ENCODE results near the gene PLCB1. TPM values are rescaled to one million over a fixed set of nuclear protein-coding genes. Genes with fewer than 3 reads are reported as not detected.

Gene PLCB1
- total and polyA plus RNA-seq, 2 donors (not counting 3 experiments of a cell fraction or from before 2014, with no cell fraction given), result 10.2 to 53.4 TPM

- dilution Hi-C loops (cut with MboI; ENCODE audit: extremely low pct_ligation_motif_present, low sequenced_read_pairs), result no loop called here
- no TSS peak for BruUV-seq (replicated peaks)
- CTCF ChIA-PET, result interaction anchor here (1.1 kb wide), 1 partner anchor 264 kb away, joined by 3 read pairs; no protein-coding TSS in a partner anchor
These were observed 196.1 kb downstream of the PLCB1 start for GRCh38 chr20:8328189-8328588.

GRCh38 chr20:8330319-8330784 lies 198.3 kb downstream of the PLCB1 start:
- no peak for TF ChIP-seq POLR2A (IDR thresholded peaks at IDR 0.05; ENCODE audit: low read depth, low read length)
- no peak for TF ChIP-seq POLR2AphosphoS5 (IDR thresholded peaks at IDR 0.05; ENCODE audit: insufficient read depth, low read depth, low read length)
- TF ChIP-seq CTCF (IDR thresholded peaks at IDR 0.05; ENCODE audit: extremely low read depth in 1 of 2, insufficient read depth in 1 of 2, low read depth in 1 of 2, low read length in 2 of 2), result no peak
- TF ChIP-seq MYC (IDR thresholded peaks at IDR 0.05; ENCODE audit: low read depth, low read length), result no peak
- no peak for TF ChIP-seq EZH2 (IDR thresholded peaks at IDR 0.05; ENCODE audit: borderline replicate concordance, low read depth, low read length, severe bottlenecking)
- TF ChIP-seq FOS (IDR thresholded peaks at IDR 0.05; ENCODE audit: borderline replicate concordance, insufficient read depth, low read length), result no peak
- no peak for TF ChIP-seq JUN (IDR thresholded peaks at IDR 0.05; ENCODE audit: borderline replicate concordance, insufficient read depth, insufficient read length, low read depth)
- TF ChIP-seq GATA2 (IDR thresholded peaks at IDR 0.05; ENCODE audit: insufficient read depth, insufficient read length, low read depth, low read length), result no peak
- no peak for TF ChIP-seq MAX (IDR thresholded peaks at IDR 0.05; ENCODE audit: insufficient read depth, insufficient read length)
- ChIA-PET POLR2A (no interaction called here), CTCF (interaction anchor here (1.5 kb wide), 1 partner anchor 391 kb away, joined by 4 read pairs; no protein-coding TSS in a partner anchor)
- no TSS peak for BruUV-seq (replicated peaks)
- H3K79me2 ChIP-seq (ENCODE audit: control insufficient read depth, insufficient read depth, low read length), result no peaks in the 10 kb centered on the region
- H2AFZ ChIP-seq (ENCODE audit: low read depth, low read length), result no peak overlapping the region
- DNase-seq (ENCODE audit: low read depth, low spot score) (no peak), FAIRE-seq (no peak)
- no peaks in the 10 kb centered on the region for H3K27me3 ChIP-seq (ENCODE audit: control insufficient read depth in 2 of 2, insufficient read depth in 2 of 2, low read length in 2 of 2)
- H3K9me1 ChIP-seq (replicated peaks; ENCODE audit: control insufficient read depth, extremely low read depth, insufficient read depth, low read length), result no peaks in the 10 kb centered on the region
- H3K36me3 ChIP-seq (ENCODE audit: control insufficient read depth in 2 of 2, extremely low read depth in 1 of 2, insufficient read depth in 2 of 2, low read length in 2 of 2), result no peaks in the 10 kb centered on the region
- dilution Hi-C loops (cut with MboI; ENCODE audit: extremely low pct_ligation_motif_present, low sequenced_read_pairs), result no loop called here
- no peak overlapping the region for H3K4me3 ChIP-seq (replicated peaks in 1 of 3; ENCODE audit: insufficient read depth in 1 of 3, low read depth in 1 of 3, low read length in 3 of 3)
- H3K4me1 ChIP-seq (ENCODE audit: control insufficient read depth, extremely low read depth, insufficient read depth, low read length), result no peaks in the 10 kb centered on the region
- no peak overlapping the region for H3K27ac ChIP-seq (ENCODE audit: insufficient read depth, low read depth, low read length)
- intact Hi-C loops (cut with micrococcal nuclease), result no loop called here
- H3K4me2 ChIP-seq (ENCODE audit: insufficient read depth, low read length), result no peak overlapping the region
- H4K20me1 ChIP-seq (replicated peaks; ENCODE audit: control insufficient read depth, extremely low read depth, insufficient read depth, low read length), result no peaks in the 10 kb centered on the region
- H3K9ac ChIP-seq (replicated peaks; ENCODE audit: extremely low read depth, insufficient read depth, low read length), result no peak overlapping the region
- H3K9me3 ChIP-seq (replicated peaks; ENCODE audit: control insufficient read depth, insufficient read depth, low read length), result no peaks in the 10 kb centered on the region

More at GRCh38 chr20:8328189-8328588, 196.1 kb downstream of the PLCB1 start:
- Histone ChIP-seq H3K9ac (replicated peaks; ENCODE audit: extremely low read depth, insufficient read depth, low read length) (no peak overlapping the region), H3K9me1 (replicated peaks; ENCODE audit: control insufficient read depth, extremely low read depth, insufficient read depth, low read length) (no peaks in the 10 kb centered on the region), H3K4me2 (ENCODE audit: insufficient read depth, low read length) (no peak overlapping the region), H3K4me1 (ENCODE audit: control insufficient read depth, extremely low read depth, insufficient read depth, low read length) (no peaks in the 10 kb centered on the region), H4K20me1 (replicated peaks; ENCODE audit: control insufficient read depth, extremely low read depth, insufficient read depth, low read length) (no peaks in the 10 kb centered on the region), H3K79me2 (ENCODE audit: control insufficient read depth, insufficient read depth, low read length) (no peaks in the 10 kb centered on the region), H3K27ac (ENCODE audit: insufficient read depth, low read depth, low read length) (no peak overlapping the region), H2AFZ (ENCODE audit: low read depth, low read length) (no peak overlapping the region), H3K36me3 (ENCODE audit: control insufficient read depth in 2 of 2, extremely low read depth in 1 of 2, insufficient read depth in 2 of 2, low read length in 2 of 2) (no peaks in the 10 kb centered on the region), H3K27me3 (ENCODE audit: control insufficient read depth in 2 of 2, insufficient read depth in 2 of 2, low read length in 2 of 2) (no peaks in the 10 kb centered on the region), H3K4me3 (replicated peaks in 1 of 3; ENCODE audit: insufficient read depth in 1 of 3, low read depth in 1 of 3, low read length in 3 of 3) (no peak overlapping the region), H3K9me3 (replicated peaks; ENCODE audit: control insufficient read depth, insufficient read depth, low read length) (no peaks in the 10 kb centered on the region)
- FAIRE-seq, result no peak
- no peak for DNase-seq (ENCODE audit: low read depth, low spot score)
- TF ChIP-seq EZH2 (IDR thresholded peaks at IDR 0.05; ENCODE audit: borderline replicate concordance, low read depth, low read length, severe bottlenecking) (no peak), MAX (IDR thresholded peaks at IDR 0.05; ENCODE audit: insufficient read depth, insufficient read length) (no peak), GATA2 (IDR thresholded peaks at IDR 0.05; ENCODE audit: insufficient read depth, insufficient read length, low read depth, low read length) (no peak), POLR2AphosphoS5 (IDR thresholded peaks at IDR 0.05; ENCODE audit: insufficient read depth, low read depth, low read length) (no peak)
- intact Hi-C loops (cut with micrococcal nuclease), result no loop called here
- POLR2A ChIA-PET, result no interaction called here
